ENCODE measurements around the gene TMEM61.

DNA sequence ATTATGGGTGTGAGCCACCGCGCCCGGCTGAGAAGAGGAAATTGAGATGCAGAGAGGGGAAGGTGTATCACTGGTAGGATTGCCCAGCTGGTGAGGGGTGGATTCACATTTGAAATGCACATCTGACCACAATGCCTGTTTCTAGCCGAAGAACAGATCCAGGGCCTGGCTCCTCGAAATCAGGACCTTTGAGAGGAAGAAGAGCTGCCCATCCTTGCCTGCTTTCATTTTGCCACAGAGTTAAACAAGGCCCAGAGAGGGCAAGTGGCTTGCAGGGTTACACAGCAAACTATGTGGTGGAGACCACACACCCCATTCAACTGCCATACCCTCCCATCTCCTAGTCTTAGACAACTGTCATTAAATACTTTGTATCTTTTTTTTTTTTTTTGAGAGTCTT lies 32.9 kb upstream of the TMEM61 start:
- TF ChIP-seq EZH2phosphoT487 (IDR thresholded peaks at IDR 0.05; ENCODE audit: borderline replicate concordance, low read length), result no peak
- TF ChIP-seq, protein P1, sequence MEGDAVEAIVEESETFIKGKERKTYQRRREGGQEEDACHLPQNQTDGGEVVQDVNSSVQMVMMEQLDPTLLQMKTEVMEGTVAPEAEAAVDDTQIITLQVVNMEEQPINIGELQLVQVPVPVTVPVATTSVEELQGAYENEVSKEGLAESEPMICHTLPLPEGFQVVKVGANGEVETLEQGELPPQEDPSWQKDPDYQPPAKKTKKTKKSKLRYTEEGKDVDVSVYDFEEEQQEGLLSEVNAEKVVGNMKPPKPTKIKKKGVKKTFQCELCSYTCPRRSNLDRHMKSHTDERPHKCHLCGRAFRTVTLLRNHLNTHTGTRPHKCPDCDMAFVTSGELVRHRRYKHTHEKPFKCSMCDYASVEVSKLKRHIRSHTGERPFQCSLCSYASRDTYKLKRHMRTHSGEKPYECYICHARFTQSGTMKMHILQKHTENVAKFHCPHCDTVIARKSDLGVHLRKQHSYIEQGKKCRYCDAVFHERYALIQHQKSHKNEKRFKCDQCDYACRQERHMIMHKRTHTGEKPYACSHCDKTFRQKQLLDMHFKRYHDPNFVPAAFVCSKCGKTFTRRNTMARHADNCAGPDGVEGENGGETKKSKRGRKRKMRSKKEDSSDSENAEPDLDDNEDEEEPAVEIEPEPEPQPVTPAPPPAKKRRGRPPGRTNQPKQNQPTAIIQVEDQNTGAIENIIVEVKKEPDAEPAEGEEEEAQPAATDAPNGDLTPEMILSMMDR (conservative IDR thresholded peaks at IDR 0.05; ENCODE audit: low read depth, low read length), result no peak

Data from PC-3 (cell line).